ENCODE data around the gene CORO7.

Gene CORO7

DNA sequence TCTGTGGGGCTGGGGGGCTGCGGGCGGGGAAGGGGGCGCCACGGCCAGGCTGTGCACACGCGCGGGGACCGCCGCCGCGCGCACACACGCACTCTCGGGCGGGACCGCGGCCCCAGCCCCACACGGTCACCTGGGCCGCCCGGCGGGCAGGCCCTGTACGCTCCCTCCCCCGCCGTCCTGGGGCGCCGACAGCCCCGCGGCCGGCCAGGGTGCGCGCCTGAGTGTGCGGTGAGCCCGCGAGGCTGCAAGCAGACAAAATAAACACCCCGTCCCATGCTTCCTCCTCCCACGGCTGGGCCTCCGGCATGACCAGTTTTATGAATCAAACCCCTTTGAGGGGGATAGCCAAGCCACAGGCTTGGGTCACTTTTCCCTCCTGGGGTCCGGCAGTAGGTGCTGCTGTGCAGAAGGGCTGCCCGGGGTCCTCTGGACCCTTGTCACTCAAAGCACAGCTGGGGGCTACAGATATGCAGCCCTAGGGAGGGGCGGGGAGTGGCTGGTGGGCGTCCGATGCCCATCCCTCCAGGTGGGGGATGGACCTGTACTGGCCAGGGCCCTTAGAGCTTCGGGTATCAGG is 44.3 kb downstream of the CORO7 start:
- DNase-seq (ENCODE audit: low read depth in 3 of 3), result peak in 1 of 3 experiments; percentile 17

- peak; percentile 37 to 62 (median 62) for DNase-seq (ENCODE audit: low read depth in 3 of 3)
Observed at GRCh38 chr16:4371357-4372000, 44.9 kb downstream of the CORO7 start, which contains the start of gene VASN. Gene VASN (plus strand): TSS chr16:4371848. CDS start chr16:4380878, 9,030 bp downstream.

DNA sequence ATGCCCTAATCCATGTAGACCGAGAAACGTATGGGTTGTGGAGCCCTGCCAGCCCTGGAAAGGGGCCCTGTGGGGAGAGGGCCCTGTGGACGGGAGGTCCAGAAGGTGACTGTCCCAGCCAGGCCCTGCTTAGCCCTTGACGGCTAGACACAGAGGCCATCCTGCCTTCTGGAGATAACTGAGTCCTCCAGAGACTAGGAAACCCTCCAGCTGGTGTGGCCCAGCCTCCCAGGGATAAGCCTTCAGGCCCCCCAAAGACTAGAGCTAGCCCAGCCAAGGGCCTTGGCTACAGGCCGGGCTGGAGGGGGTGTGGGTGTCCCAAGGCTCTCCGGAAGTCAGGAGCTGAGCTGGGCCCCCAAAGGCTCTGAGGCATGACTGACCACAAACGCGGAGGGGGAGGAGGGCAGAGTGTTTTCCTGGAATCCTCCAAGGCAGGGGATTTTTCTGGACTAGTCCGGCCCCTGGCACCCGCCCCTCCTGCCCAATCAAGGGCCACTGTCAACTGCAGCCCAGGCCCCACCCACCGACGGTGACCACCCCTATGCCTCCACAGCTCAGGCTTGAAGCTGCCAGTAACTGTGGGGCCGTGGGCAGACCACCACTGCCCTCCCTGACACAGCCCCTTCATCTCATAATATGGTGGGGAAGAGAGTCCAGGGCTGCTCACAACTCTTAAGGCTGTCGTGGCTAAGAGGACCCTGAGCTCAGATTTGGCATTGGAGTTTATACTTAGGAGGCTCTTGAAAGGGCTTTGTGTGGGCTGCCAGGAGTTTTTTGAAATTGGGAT is 45.6 kb downstream of the CORO7 start:
- no peak for DNase-seq (ENCODE audit: low read depth in 3 of 3)

GRCh38 chr16:4370151-4370550 is 46.2 kb downstream of the CORO7 start:
- DNase-seq (ENCODE audit: low read depth in 3 of 3), result no peak

- no peak for DNase-seq (ENCODE audit: low read depth in 3 of 3)
Observed at GRCh38 chr16:4369007-4369733, 47.2 kb downstream of the CORO7 start.

DNA sequence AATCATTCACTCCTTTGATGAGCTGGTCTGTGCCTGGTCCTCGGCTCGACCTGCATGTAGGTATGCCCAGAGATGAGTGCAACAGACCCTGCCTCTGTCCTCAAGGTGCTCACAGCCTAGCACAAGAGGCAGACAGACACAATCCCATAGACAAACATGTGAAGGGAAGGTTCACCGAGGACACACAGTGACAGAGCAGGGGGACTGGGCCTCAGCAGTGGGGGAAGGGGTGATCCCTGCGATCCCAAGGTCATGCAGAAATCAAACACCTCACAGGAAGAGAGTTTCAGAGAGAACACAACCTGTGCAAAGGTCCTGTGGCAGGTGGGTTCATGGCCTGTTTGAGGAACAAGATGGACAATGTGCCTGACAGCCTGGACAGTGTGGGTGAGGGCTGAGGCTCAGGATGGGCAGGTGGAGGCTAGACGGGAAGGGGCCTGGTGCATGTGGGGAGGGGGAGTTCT is 49.0 kb downstream of the CORO7 start:
- DNase-seq (ENCODE audit: low read depth in 3 of 3), result no peak

GRCh38 chr16:4366016-4366415 is 50.4 kb downstream of the CORO7 start:
- DNase-seq (ENCODE audit: low read depth in 3 of 3), result no peak

DNA sequence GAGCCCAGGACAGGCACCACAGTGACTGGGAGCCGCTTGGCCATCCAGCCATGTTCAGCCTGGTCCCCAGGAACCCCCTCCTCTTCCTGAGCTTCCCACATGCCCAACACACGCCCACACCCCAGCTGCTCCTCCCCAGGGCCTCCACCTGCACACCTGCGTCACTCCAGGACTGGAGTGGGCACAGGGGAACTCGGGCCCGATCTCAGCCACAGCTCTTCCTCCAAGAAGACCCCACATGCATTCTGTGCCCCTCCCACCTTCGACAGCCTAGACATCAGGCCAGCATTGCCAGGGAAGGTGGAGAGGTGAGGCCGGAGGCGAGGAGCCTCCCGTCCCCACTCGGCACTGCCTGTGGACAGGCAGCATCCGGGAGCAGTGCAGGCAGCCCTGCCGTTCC is 50.8 kb downstream of the CORO7 start:
- DNase-seq (ENCODE audit: low read depth in 3 of 3), result no peak

GRCh38 chr16:4365014-4365406 is 51.4 kb downstream of the CORO7 start:
- no peak for DNase-seq (ENCODE audit: low read depth in 3 of 3)

DNA sequence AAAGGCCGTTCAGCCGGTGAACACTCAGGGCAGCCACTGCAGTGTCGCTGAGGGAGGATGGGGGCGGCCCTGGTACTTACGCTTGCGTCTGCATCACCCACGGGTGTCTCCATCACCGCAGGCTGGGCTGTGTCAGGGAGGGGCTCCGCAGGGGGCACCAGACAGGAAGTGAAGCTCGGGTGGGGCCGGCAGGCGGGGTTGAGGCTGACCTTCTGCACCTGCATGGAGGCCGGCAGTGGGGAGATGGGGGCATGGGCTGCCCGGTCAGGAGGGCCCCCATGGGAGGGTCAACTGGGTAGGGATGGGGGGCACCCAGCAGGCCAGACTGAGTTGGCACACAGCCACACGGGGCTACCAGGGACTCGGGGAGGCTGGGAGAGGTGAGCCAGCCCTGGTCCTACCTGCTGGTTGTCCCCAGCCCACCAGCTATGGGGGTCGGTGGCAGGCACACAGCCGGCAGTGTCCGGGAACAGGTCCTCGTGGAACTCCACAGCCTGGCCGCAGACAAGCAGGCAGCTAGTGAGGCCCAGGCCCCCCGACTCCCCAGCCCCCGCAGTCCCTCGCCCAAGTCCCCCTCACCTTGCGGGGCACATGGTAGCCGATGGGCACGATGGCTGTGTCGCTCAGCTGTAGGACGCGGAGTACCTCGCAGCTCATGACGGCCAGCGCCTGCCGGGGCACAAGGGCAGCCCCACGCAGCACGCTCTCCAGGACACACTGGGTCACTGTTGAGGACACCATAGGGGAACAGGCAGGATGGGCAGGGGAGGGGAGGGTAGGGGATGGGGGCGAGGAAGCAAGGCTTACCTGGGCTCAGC is 52.0 kb downstream of the CORO7 start:
- no peak for DNase-seq (ENCODE audit: low read depth in 3 of 3)

DNA sequence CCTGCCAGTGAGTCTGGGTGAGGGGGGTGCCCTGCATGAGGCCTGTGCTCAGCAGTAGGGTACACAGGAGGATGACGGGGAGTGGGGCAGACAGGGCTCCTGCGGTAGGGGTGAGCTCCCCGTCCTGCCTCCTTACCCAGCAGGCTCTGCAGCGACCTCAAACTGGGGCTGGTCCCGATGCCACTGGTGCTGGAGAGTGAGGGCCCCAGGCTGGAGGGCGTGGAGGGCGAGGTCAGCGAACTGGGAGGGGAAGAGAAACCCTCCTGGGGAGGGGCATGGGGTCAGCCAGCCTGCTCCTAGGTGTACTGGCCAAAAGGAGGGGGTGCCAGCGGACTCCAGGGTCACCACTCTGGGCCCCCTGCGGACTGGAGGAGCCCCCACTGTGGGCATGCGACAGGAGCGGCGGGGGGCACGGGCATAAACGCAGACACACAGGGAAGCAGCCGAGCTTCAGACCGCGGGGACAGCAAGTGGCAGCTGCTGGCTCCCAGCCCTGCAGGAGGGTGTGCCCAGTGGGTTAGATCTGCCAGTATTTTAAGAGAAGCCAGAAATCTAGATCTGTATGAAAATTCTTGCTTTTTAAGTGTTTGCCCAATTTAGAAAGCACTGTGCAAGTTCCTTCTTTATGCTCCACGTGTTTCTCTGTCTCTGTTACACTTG is 53.8 kb downstream of the CORO7 start:
- DNase-seq (ENCODE audit: low read depth in 3 of 3), result no peak

GRCh38 chr16:4361944-4362311 is 54.5 kb downstream of the CORO7 start:
- DNase-seq (ENCODE audit: low read depth in 3 of 3), result no peak

DNA sequence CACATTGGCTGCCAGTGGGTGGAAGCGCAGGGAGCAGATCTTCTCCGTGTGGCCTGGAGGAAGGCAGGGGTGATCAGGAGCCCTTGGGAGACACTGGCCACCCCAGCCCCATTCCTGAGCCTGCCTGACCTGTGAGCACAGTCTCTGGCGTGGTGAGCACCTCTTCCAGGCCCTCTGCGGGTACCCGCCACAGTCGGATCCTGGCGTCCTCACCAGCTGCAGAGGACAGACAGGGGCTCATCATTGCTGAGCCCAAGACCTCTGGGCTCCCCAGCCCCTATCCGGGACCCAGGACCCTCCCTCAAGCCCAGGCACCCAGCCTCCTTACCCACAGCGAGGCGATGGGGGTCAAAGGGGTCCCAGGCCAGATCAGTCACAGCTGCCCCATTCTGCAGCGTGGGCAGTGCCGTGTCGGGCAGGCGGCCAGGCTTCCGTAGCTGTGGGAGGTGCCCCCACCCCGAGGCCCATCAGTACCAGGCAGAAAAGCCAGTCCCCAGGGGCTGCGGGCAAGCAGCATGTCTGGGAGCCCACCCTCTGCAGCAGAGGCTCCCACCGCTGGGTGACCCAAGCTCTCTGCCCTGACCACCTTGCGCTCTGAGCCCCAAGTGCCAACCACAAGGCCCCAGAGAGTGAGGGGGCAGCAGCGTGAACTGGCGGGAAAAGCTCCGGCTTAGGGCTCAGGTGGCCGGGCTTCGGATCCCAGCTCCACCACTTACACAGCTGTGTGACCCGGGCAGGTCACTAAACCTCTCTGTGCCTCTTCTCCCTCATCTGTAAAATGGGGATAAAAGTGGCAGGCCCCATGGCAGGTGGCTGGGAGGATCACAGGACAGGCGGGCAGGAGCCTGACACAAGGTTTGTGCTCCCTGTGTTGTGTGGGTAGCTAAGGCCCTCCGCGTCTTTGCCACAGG is 55.1 kb downstream of the CORO7 start:
- no peak for DNase-seq (ENCODE audit: low read depth in 3 of 3)

DNA sequence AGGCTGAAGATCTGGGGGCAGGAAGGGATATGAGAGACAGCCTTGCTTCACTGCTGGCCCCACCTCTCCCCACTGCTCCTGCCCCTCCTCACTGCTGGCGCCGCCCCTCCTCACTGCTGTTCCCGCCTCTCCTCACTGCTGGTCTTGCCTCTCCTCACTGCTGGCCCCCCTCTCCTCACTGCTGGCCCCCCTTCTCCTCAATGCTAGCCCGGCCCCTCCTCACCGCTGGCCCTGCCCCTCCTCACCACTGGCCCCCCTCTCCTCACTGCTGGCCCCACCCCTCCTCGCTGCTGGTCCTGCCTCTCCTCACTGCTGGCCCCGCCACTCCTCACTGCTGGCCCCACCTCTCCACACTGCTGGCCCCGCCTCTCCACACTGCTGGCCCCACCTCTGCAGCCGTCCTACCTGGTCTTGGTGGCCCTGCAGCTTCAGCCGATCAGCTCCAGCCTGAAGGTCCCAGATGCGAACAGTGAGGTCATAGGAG is 55.8 kb downstream of the CORO7 start:
- DNase-seq (ENCODE audit: low read depth in 3 of 3), result no peak

- no peak for DNase-seq (ENCODE audit: low read depth in 3 of 3)
Observed at GRCh38 chr16:4359914-4360313, 56.5 kb downstream of the CORO7 start.

- DNase-seq (ENCODE audit: low read depth in 3 of 3), result peak; percentile 42 to 63 (median 49)
Observed at GRCh38 chr16:4358831-4359561, 57.4 kb downstream of the CORO7 start.

GRCh38 chr16:4358236-4358635 is 58.2 kb downstream of the CORO7 start:
- DNase-seq (ENCODE audit: low read depth in 3 of 3), result no peak

GRCh38 chr16:4356820-4357219 is 59.6 kb downstream of the CORO7 start:
- DNase-seq (ENCODE audit: low read depth in 3 of 3), result no peak
